K562 (cell line): ENCODE data around the gene PCSK6. TPM values are rescaled to one million over a fixed set of nuclear protein-coding genes. Genes with fewer than 3 reads are reported as not detected.

Source experiments
- ATAC-seq: fragments of 200-7000 bp; cut with Tn5 transposase; 3 replicates; pipeline ENCODE4 v1.9.1; 2020; ENCODE audit warnings: moderate library complexity
- BruUV-seq: library from RNA; stranded (reverse); fragments of 400-500 nt; replicated peaks from 2 replicates; lab custom pipeline; 2021; lab: Mats Ljungman, UMichigan
- CTCF ChIA-PET: fragments of 300-600 bp; formaldehyde crosslinking; extraction: SDS; loops from one replicate; lab custom pipeline; 2021; ENCODE audit warnings: low intra/inter-chr PET ratio; lab: Yijun Ruan, JAX
- POLR2A ChIA-PET: fragments of 300-600, 350-650 bp; sonication (Branson Sonifier 250); formaldehyde crosslinking; extraction: SDS; loops from one replicate; lab custom pipeline; 2021; ENCODE audit warnings: antibody characterized with exemption, inconsistent platforms; lab: Yijun Ruan, JAX
- DNase-seq, 4 experiments: peaks; one replicate each; pipeline versions ENCODE4 v3.0.0 to v3.0.0-alpha.2; 2011 to 2018; ENCODE audit warnings: low spot score in 3 of 4, mixed read lengths in 3 of 4; ENCODE audit errors: extremely low read depth in 1 of 4
- FAIRE-seq: peaks from 2 replicates; lab custom pipeline; 2011; peaks lifted over from hg19 to GRCh38; lab: Jason Lieb, UNC
- H2AFZ ChIP-seq: 2 replicates; pipeline ENCODE4 v1.6.0; 2011; ENCODE audit warnings: low read depth, low read length, control low read depth, inconsistent platforms
- H3K27ac ChIP-seq: fragments of 200-600 bp; 3 replicates; pipeline ENCODE4 v1.8.0; 2011; ENCODE audit warnings: low read depth, mild to moderate bottlenecking, control low read depth, inconsistent platforms, low read length, moderate library complexity, mixed read lengths; ENCODE audit errors: extremely low read depth
- H3K27me3 ChIP-seq, 2 experiments: fragments of 300-600 bp in 1 of 2; 2 replicates in 1 of 2; 3 replicates in 1 of 2; pipeline versions ENCODE4 v1.6.0 to v1.8.0; 2011; ENCODE audit warnings: inconsistent platforms in 2 of 2, low read length in 2 of 2, mild to moderate bottlenecking in 1 of 2, mixed read lengths in 1 of 2, moderate library complexity in 1 of 2; ENCODE audit not compliant: control insufficient read depth in 2 of 2, insufficient read depth in 2 of 2
- H3K36me3 ChIP-seq: fragments of 300-600 bp; 3 replicates; pipeline ENCODE4 v1.8.0; 2011; ENCODE audit warnings: mild to moderate bottlenecking, low read length, inconsistent platforms; ENCODE audit not compliant: control insufficient read depth, insufficient read depth
- H3K4me1 ChIP-seq, 2 experiments: fragments of 200-600 bp in 1 of 2; replicated peaks in 1 of 2; 2 replicates in 1 of 2; 3 replicates in 1 of 2; pipeline versions ENCODE4 v1.5.1 to v1.8.0; 2011; ENCODE audit warnings: inconsistent platforms in 2 of 2, low read length in 2 of 2, mild to moderate bottlenecking in 1 of 2, mixed read lengths in 1 of 2, moderate library complexity in 1 of 2; ENCODE audit not compliant: control insufficient read depth in 2 of 2, insufficient read depth in 2 of 2
- H3K4me2 ChIP-seq: 2 replicates; pipeline ENCODE4 v1.6.1; 2011; ENCODE audit warnings: low read length, control low read depth, inconsistent platforms, mixed read lengths; ENCODE audit not compliant: insufficient read depth
- H3K4me3 ChIP-seq: fragments of 200-600 bp; sonication (generic), shearing (Covaris generic); 2 replicates; pipeline ENCODE4 v1.5.1; 2016; ENCODE audit warnings: control low read depth, inconsistent platforms
- H3K79me2 ChIP-seq: fragments of 200-600 bp; 3 replicates; pipeline ENCODE4 v1.8.0; 2011; ENCODE audit warnings: low read length, inconsistent platforms; ENCODE audit not compliant: control insufficient read depth, insufficient read depth
- H3K9ac ChIP-seq, 2 experiments: 2 replicates each; pipeline versions ENCODE4 v1.6.0 to v1.6.1; 2011; ENCODE audit warnings: low read depth in 2 of 2, low read length in 2 of 2, control low read depth in 1 of 2, inconsistent platforms in 1 of 2, mild to moderate bottlenecking in 1 of 2, mixed read lengths in 1 of 2; ENCODE audit not compliant: insufficient read depth in 1 of 2
- H3K9me1 ChIP-seq: one replicate; pipeline ENCODE4 v1.6.0; 2011; ENCODE audit warnings: inconsistent platforms, mild to moderate bottlenecking, low read length, moderate library complexity; ENCODE audit not compliant: control insufficient read depth, insufficient read depth
- H3K9me3 ChIP-seq: replicated peaks from 2 replicates; pipeline ENCODE4 v1.5.1; 2011; ENCODE audit warnings: low read depth, low read length, inconsistent platforms; ENCODE audit not compliant: control insufficient read depth, insufficient read depth
- H4K20me1 ChIP-seq: replicated peaks from 2 replicates; pipeline ENCODE4 v1.6.1; 2011; ENCODE audit warnings: low read length, inconsistent platforms, mixed read lengths; ENCODE audit not compliant: control insufficient read depth, insufficient read depth
- CBFB ChIP-seq: sonication (generic); formaldehyde crosslinking; IDR thresholded peaks from 2 replicates; pipeline ENCODE4 v1.4.0; 2020; ENCODE audit warnings: mild to moderate bottlenecking, missing genetic modification reagents
- DPF2 ChIP-seq: fragments of 450-650 bp; IDR thresholded peaks from 2 replicates; pipeline ENCODE4 v1.6.1; 2016
- WGBS: fragments of 100-300 bp; shearing (Covaris generic); methylation state at CpG from one replicate; pipeline ENCODE4 v1.1.6; 2016; ENCODE audit warnings: low coverage, mixed read lengths; ENCODE audit not compliant: insufficient coverage; ENCODE audit errors: missing lambda C conversion rate; 5-methylcytosine and 5-hydroxymethylcytosine counted together
- in situ Hi-C: fragments of 300-500 bp; cut with MboI; formaldehyde crosslinking; loops from 4 replicates; pipeline ENCODE4 v1.15.0; 2018; ENCODE audit warnings: inconsistent platforms, mixed read lengths
- intact Hi-C: fragments of 100-400 bp; cut with micrococcal nuclease; formaldehyde crosslinking; loops from 2 replicates; pipeline ENCODE4 v1.14.2; 2022
- polyA plus RNA-seq, 8 experiments: library from polyadenylated mRNA; depleted of rRNA in 4 of 8; stranded (reverse) in 5 of 8; unstranded in 3 of 8; fragments of >200 nt; fragmentation: Nextera tagmentation in 2 of 8; fragmentation: Illumina TruSeq in 1 of 8; extraction: Ambion mirVana in 2 of 8; extraction: Trizol in 1 of 8; gene quantifications; 2 replicates each; pipeline versions ENCODE4 v1.2.1 to v1.2.3, GENCODE V29; 2011 to 2014; ENCODE audit warnings: inconsistent platforms in 1 of 8, missing spikeins in 1 of 8
- total RNA-seq, 7 experiments: library from RNA; depleted of rRNA in 6 of 7; stranded (reverse); fragments of >200 nt in 6 of 7; fragmentation: Illumina TruSeq in 2 of 7; extraction: Trizol in 2 of 7; gene quantifications; 2 replicates each; pipeline versions ENCODE4 v1.2.1 to v1.2.3, GENCODE V29; 2011 to 2021; ENCODE audit warnings: low replicate concordance in 1 of 7
- TF ChIP-seq, protein P1 (sequence below): fragments of 450-650 bp; formaldehyde crosslinking; IDR thresholded peaks from 2 replicates; pipeline ENCODE4 v1.4.0; 2020; ENCODE audit warnings: mild to moderate bottlenecking, moderate library complexity

PCSK6 gene
- total and polyA plus RNA-seq, 9 of the 15 experiments (the other 6 are each of a cell fraction or from before 2014, with no cell fraction given), result 2.2 to 32.6 (median 14.5) TPM

GRCh38 chr15:101333907-101334789 is 155.4 kb downstream of the PCSK6 start (continued):
- TF ChIP-seq, protein P1, sequence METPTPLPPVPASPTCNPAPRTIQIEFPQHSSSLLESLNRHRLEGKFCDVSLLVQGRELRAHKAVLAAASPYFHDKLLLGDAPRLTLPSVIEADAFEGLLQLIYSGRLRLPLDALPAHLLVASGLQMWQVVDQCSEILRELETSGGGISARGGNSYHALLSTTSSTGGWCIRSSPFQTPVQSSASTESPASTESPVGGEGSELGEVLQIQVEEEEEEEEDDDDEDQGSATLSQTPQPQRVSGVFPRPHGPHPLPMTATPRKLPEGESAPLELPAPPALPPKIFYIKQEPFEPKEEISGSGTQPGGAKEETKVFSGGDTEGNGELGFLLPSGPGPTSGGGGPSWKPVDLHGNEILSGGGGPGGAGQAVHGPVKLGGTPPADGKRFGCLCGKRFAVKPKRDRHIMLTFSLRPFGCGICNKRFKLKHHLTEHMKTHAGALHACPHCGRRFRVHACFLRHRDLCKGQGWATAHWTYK, result peak; percentile 37; the same call in 1 of the 2 replicates

DNA sequence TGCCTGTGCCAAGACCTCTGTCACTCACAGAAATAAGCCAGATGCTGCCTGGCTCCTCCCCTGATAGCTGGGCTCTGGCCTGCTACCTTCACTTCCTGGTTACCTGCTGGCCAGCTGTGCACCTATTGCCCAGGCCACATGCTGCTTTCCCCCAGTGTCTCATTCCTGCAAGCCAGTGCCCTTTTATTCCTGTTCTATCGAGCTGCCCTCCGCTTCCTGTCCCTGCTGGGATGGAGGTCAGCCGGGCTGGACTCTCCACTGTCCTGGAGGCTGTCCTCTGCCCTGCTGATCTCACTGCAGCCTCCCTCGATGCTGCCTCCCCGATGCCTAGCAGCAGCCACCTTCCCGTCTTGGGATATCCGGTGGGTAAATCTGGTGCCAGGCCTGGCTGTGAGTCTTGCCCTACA is 157.4 kb downstream of the PCSK6 start:
- in situ Hi-C loops (no loop called here), intact Hi-C loops (no loop called here)

More for the DNA sequence above, 157.4 kb downstream of the PCSK6 start:
- no peaks in the 10 kb centered on the region for H3K9me1 ChIP-seq
- no peaks in the 10 kb centered on the region for H3K79me2 ChIP-seq
- CTCF ChIA-PET, result no interaction called here
- WGBS, result 60% methylated on average over 6 of the region's 7 CpGs
- no peaks in the 10 kb centered on the region for H3K36me3 ChIP-seq
- peaks cover 0 to 2% of the 10 kb centered on the region in 2 experiments; a peak in 2 of 5 replicates for H3K27me3 ChIP-seq
- H3K4me2 ChIP-seq, result no peak overlapping the region
- no peak overlapping the region for H3K27ac ChIP-seq
- BruUV-seq, result no TSS peak
- DNase-seq (no peak), ATAC-seq (no peak), FAIRE-seq (no peak)
- no peak overlapping the region for H2AFZ ChIP-seq
- H3K9ac ChIP-seq, result no peak overlapping the region
- no peaks in the 10 kb centered on the region for H4K20me1 ChIP-seq
- H3K4me1 ChIP-seq, result peaks cover 0 to 2% of the 10 kb centered on the region in 2 experiments; a peak in 3 of 5 replicates
- peaks cover 11% of the 10 kb centered on the region for H3K9me3 ChIP-seq
- TF ChIP-seq DPF2 (no peak), CBFB (CRISPR knock-in tag) (no peak)
- POLR2A ChIA-PET, result no interaction called here
- no peak overlapping the region for H3K4me3 ChIP-seq
